ENCODE measurements around the gene TMPRSS13. TPM values are rescaled to one million over a fixed set of nuclear protein-coding genes. Genes with fewer than 3 reads are reported as not detected.

The TMPRSS13 gene
- total RNA-seq, 1 donor from 2014 or later, result not detected

GRCh38 chr11:117923773-117924172 lies 5.4 kb downstream of the TMPRSS13 start:
- no peak for DNase-seq (ENCODE audit: extremely low spot score, unreplicated experiment)
- no peak overlapping the region for H3K4me3 Mint-ChIP-seq (ENCODE audit: unreplicated experiment)
- no peaks in the 10 kb centered on the region for H3K9me3 Mint-ChIP-seq (ENCODE audit: unreplicated experiment)
- no peaks in the 10 kb centered on the region for H3K4me1 Mint-ChIP-seq (ENCODE audit: unreplicated experiment)
- peaks cover 14% of the 10 kb centered on the region for H3K27me3 Mint-ChIP-seq (ENCODE audit: unreplicated experiment)
- H3K27ac Mint-ChIP-seq (ENCODE audit: unreplicated experiment), result no peak overlapping the region
- no peak for TF ChIP-seq CTCF (IDR thresholded peaks at IDR 0.05)
- no peaks in the 10 kb centered on the region for H3K36me3 Mint-ChIP-seq (ENCODE audit: unreplicated experiment)

GRCh38 chr11:117923275-117923674 lies 5.9 kb downstream of the TMPRSS13 start:
- no peaks in the 10 kb centered on the region for H3K9me3 Mint-ChIP-seq (ENCODE audit: unreplicated experiment)
- no peaks in the 10 kb centered on the region for H3K4me1 Mint-ChIP-seq (ENCODE audit: unreplicated experiment)
- no peak overlapping the region for H3K4me3 Mint-ChIP-seq (ENCODE audit: unreplicated experiment)
- no peak for DNase-seq (ENCODE audit: extremely low spot score, unreplicated experiment)
- no peaks in the 10 kb centered on the region for H3K36me3 Mint-ChIP-seq (ENCODE audit: unreplicated experiment)
- TF ChIP-seq CTCF (IDR thresholded peaks at IDR 0.05), result no peak
- no peak overlapping the region for H3K27ac Mint-ChIP-seq (ENCODE audit: unreplicated experiment)
- peaks cover 10% of the 10 kb centered on the region for H3K27me3 Mint-ChIP-seq (ENCODE audit: unreplicated experiment)

GRCh38 chr11:117921893-117922292 lies 7.3 kb downstream of the TMPRSS13 start:
- Mint-ChIP-seq H3K9me3 (ENCODE audit: unreplicated experiment) (no peaks in the 10 kb centered on the region), H3K36me3 (ENCODE audit: unreplicated experiment) (no peaks in the 10 kb centered on the region), H3K27me3 (ENCODE audit: unreplicated experiment) (peaks cover 5% of the 10 kb centered on the region), H3K4me1 (ENCODE audit: unreplicated experiment) (no peaks in the 10 kb centered on the region), H3K27ac (ENCODE audit: unreplicated experiment) (no peak overlapping the region), H3K4me3 (ENCODE audit: unreplicated experiment) (no peak overlapping the region)
- DNase-seq (ENCODE audit: extremely low spot score, unreplicated experiment), result no peak
- TF ChIP-seq CTCF (IDR thresholded peaks at IDR 0.05), result no peak

- Mint-ChIP-seq H3K36me3 (ENCODE audit: unreplicated experiment) (no peaks in the 10 kb centered on the region), H3K4me1 (ENCODE audit: unreplicated experiment) (no peaks in the 10 kb centered on the region), H3K27me3 (ENCODE audit: unreplicated experiment) (peaks cover 3% of the 10 kb centered on the region), H3K4me3 (ENCODE audit: unreplicated experiment) (no peak overlapping the region), H3K9me3 (ENCODE audit: unreplicated experiment) (no peaks in the 10 kb centered on the region), H3K27ac (ENCODE audit: unreplicated experiment) (no peak overlapping the region)
- no peak for DNase-seq (ENCODE audit: extremely low spot score, unreplicated experiment)
- TF ChIP-seq CTCF (IDR thresholded peaks at IDR 0.05), result no peak
Observed at GRCh38 chr11:117921456-117921855, 7.7 kb downstream of the TMPRSS13 start.

GRCh38 chr11:117919781-117920221 lies 9.4 kb downstream of the TMPRSS13 start:
- H3K4me3 Mint-ChIP-seq (ENCODE audit: unreplicated experiment), result no peak overlapping the region
- no peak overlapping the region for H3K27ac Mint-ChIP-seq (ENCODE audit: unreplicated experiment)
- no peaks in the 10 kb centered on the region for H3K9me3 Mint-ChIP-seq (ENCODE audit: unreplicated experiment)
- no peaks in the 10 kb centered on the region for H3K4me1 Mint-ChIP-seq (ENCODE audit: unreplicated experiment)
- H3K36me3 Mint-ChIP-seq (ENCODE audit: unreplicated experiment), result no peaks in the 10 kb centered on the region
- H3K27me3 Mint-ChIP-seq (ENCODE audit: unreplicated experiment), result peaks cover 12% of the 10 kb centered on the region
- DNase-seq (ENCODE audit: extremely low spot score, unreplicated experiment), result no peak
- TF ChIP-seq CTCF (IDR thresholded peaks at IDR 0.05), result no peak

All from osteocyte (in vitro differentiated cells).